HepG2 (cell line): ENCODE results near the gene ABAT.

Experiments used
- CBX1 ChIP-seq: IDR thresholded peaks from one replicate; pipeline ENCODE4 v1.6.1; 2016; ENCODE audit warnings: antibody characterized with exemption, low read depth
- CTCF ChIP-seq: sonication (generic); formaldehyde crosslinking; IDR thresholded peaks from 2 replicates; pipeline ENCODE4 v1.5.0; 2020; ENCODE audit warnings: mild to moderate bottlenecking, missing genetic modification reagents, moderate library complexity
- EP300 ChIP-seq, 3 experiments: sonication (generic) in 1 of 3; formaldehyde crosslinking in 1 of 3; IDR thresholded peaks; 2 replicates each; pipeline versions ENCODE4 v1.5.1 to v1.6.1; 2011 to 2020; ENCODE audit warnings: low read depth in 2 of 3, low read length in 2 of 3, borderline replicate concordance in 1 of 3, improper control_type of control experiment in 1 of 3, mild to moderate bottlenecking in 1 of 3, missing genetic modification reagents in 1 of 3, moderate library complexity in 1 of 3
- EZH2 ChIP-seq: conservative IDR thresholded peaks from 2 replicates; pipeline ENCODE4 v1.6.1; 2012; ENCODE audit warnings: mild to moderate bottlenecking, low read depth, low read length, moderate library complexity
- HIC2 ChIP-seq: sonication (generic); formaldehyde crosslinking; IDR thresholded peaks from 2 replicates; pipeline ENCODE4 v1.9.0; 2022; ENCODE audit warnings: low read depth, missing genetic modification reagents
- SALL2 ChIP-seq: sonication (generic); formaldehyde crosslinking; IDR thresholded peaks from 2 replicates; pipeline ENCODE4 v1.8.1; 2023; ENCODE audit warnings: mild to moderate bottlenecking, missing genetic modification reagents, inconsistent platforms
- ZFY ChIP-seq: sonication (generic); formaldehyde crosslinking; IDR thresholded peaks from 2 replicates; pipeline ENCODE4 v1.4.0; 2020; ENCODE audit warnings: missing genetic modification reagents
- ZNF512 ChIP-seq: sonication (generic); formaldehyde crosslinking; IDR thresholded peaks from 2 replicates; pipeline ENCODE4 v1.4.0; 2020; ENCODE audit warnings: mild to moderate bottlenecking, missing genetic modification reagents
- ZNF790 ChIP-seq: sonication (generic); formaldehyde crosslinking; IDR thresholded peaks from 2 replicates; pipeline ENCODE4 v1.8.0; 2022; ENCODE audit warnings: missing genetic modification reagents, mild to moderate bottlenecking, borderline replicate concordance

GRCh38 chr16:8627456-8627855, 47.0 kb upstream of the ABAT start:
- TF ChIP-seq EZH2 = no peak
- TF ChIP-seq ZNF790 = no peak
- TF ChIP-seq EP300 (IDR thresholded peaks at IDR 0.05; ENCODE audit: low read depth in 2 of 2, low read length in 2 of 2) = no peak
- TF ChIP-seq EP300 (CRISPR knock-in tag; IDR thresholded peaks at IDR 0.05; ENCODE audit: borderline replicate concordance) = no peak
- no peak for TF ChIP-seq ZNF512 (CRISPR knock-in tag)
- TF ChIP-seq CBX1 = no peak
- TF ChIP-seq ZFY = no peak
- no peak for TF ChIP-seq CTCF (CRISPR knock-in tag)
- no peak for TF ChIP-seq HIC2 (CRISPR knock-in tag)
- no peak for TF ChIP-seq SALL2
